Measurements from ENCODE around the gene USH2A.

USH2A gene

GRCh38 chr1:215647738-215648137 lies 775.5 kb downstream of the USH2A start:
- no peak for DNase-seq (ENCODE audit: low read depth)
- H3K4me3 ChIP-seq (ENCODE audit: low read length), result no peak overlapping the region
- TF ChIP-seq, protein P1, sequence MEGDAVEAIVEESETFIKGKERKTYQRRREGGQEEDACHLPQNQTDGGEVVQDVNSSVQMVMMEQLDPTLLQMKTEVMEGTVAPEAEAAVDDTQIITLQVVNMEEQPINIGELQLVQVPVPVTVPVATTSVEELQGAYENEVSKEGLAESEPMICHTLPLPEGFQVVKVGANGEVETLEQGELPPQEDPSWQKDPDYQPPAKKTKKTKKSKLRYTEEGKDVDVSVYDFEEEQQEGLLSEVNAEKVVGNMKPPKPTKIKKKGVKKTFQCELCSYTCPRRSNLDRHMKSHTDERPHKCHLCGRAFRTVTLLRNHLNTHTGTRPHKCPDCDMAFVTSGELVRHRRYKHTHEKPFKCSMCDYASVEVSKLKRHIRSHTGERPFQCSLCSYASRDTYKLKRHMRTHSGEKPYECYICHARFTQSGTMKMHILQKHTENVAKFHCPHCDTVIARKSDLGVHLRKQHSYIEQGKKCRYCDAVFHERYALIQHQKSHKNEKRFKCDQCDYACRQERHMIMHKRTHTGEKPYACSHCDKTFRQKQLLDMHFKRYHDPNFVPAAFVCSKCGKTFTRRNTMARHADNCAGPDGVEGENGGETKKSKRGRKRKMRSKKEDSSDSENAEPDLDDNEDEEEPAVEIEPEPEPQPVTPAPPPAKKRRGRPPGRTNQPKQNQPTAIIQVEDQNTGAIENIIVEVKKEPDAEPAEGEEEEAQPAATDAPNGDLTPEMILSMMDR (conservative IDR thresholded peaks at IDR 0.05; ENCODE audit: low read depth, low read length), result no peak

DNA sequence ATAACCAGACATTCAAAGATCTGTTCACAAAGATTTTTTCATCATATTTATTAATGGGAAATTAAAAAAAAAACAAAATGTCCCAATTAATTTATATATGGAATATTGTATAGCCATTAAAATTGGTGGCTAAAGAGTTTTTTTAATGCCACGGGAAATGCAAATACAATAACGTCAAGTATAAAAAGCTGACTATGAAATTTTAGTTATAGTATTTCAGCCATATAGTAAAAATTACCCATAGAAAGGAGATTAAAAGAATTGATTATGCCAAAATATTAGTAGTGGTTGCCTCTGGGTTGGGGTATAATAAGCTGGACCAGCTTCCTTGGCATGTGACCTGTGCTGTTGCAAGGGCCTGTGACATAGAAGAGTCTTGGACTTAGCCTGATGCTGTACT lies 777.4 kb downstream of the USH2A start:
- H3K4me3 ChIP-seq (ENCODE audit: low read length), result no peak overlapping the region
- TF ChIP-seq, protein P1 (conservative IDR thresholded peaks at IDR 0.05; ENCODE audit: low read depth, low read length), result no peak
- DNase-seq (ENCODE audit: low read depth), result no peak

DNA sequence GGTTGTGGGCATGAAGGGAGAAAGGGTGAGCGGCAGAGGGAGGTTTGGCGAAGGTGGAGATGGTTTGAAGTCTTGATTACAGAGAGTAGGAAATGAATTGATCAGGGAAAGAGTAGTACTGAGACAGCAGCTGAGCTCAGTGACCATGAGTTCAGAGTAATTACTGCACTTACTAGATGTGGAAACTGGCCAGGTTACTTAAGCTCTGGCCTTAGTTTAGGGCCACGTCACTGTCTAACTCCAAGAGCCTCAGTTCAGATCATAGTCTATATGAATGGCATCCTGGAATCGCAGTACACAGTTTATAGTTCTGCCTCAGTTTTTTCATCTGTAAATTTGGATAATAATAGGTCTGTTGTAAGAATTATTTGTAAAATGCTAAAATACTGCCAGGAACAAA lies 778.1 kb downstream of the USH2A start:
- no peak overlapping the region for H3K4me3 ChIP-seq (ENCODE audit: low read length)
- TF ChIP-seq, protein P1 (conservative IDR thresholded peaks at IDR 0.05; ENCODE audit: low read depth, low read length), result no peak
- DNase-seq (ENCODE audit: low read depth), result no peak

GRCh38 chr1:215643592-215644321 lies 779.5 kb downstream of the USH2A start:
- no peak for DNase-seq (ENCODE audit: low read depth)
- H3K4me3 ChIP-seq (ENCODE audit: low read length), result no peak overlapping the region
- TF ChIP-seq, protein P1 (conservative IDR thresholded peaks at IDR 0.05; ENCODE audit: low read depth, low read length), result no peak

- TF ChIP-seq, protein P1 (conservative IDR thresholded peaks at IDR 0.05; ENCODE audit: low read depth, low read length), result no peak
- no peak for DNase-seq (ENCODE audit: low read depth)
- no peak overlapping the region for H3K4me3 ChIP-seq (ENCODE audit: low read length)
These were observed 782.7 kb downstream of the USH2A start for GRCh38 chr1:215640429-215641148.

DNA sequence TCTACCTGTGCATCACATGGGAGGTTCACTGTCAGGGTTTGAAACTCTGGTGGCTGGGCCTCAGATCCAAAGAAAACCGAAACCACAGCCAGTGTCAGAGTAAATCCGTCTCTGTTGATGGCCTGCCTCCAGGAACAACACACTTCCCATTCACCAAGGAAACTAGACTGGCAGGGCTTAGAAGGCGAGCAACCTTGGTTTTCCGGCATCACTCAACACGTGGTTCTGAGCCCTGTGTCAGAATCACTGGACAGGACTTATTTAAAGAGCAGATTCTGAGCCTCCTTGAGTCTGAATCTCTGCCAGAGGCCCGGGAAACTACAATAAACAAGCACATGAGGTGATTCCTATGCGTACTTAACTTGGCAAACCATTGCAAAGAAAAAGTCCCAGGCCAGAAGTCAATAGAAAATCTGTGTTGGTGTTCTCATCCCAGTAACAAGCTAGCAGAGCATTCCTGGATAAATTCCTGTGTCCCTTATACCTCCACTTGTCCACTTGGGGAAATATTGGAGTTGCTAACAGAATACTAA lies 786.1 kb downstream of the USH2A start:
- TF ChIP-seq, protein P1 (conservative IDR thresholded peaks at IDR 0.05; ENCODE audit: low read depth, low read length), result no peak
- peak; percentile 83 for DNase-seq (ENCODE audit: low read depth)
- H3K4me3 ChIP-seq (ENCODE audit: low read length), result no peak overlapping the region
